Peyer's patch (tissue), 4 donors: ENCODE measurements around the gene EML3. TPM values are rescaled to one million over a fixed set of nuclear protein-coding genes. Genes with fewer than 3 reads are reported as not detected.

Source experiments
- DNase-seq, 3 donors: peaks; one replicate each; pipeline ENCODE4 v3.0.0-alpha.2; 2017 to 2019
- H3K27ac ChIP-seq, 4 donors: fragments of 200-600 bp; sonication (generic); one replicate each; pipeline ENCODE4 v1.5.1; 2016 to 2019
- H3K27me3 ChIP-seq, 2 donors: fragments of 200-600 bp; sonication (generic); one replicate each; pipeline ENCODE4 v1.5.1; 2019
- H3K36me3 ChIP-seq, 3 donors: fragments of 200-600 bp; sonication (generic); one replicate each; pipeline ENCODE4 v1.5.1; 2016 to 2019
- H3K4me1 ChIP-seq, 4 donors: fragments of 200-600 bp; sonication (generic); one replicate each; pipeline ENCODE4 v1.5.1; 2016 to 2019
- H3K4me3 ChIP-seq, 4 donors: fragments of 200-600 bp; sonication (generic); 1 replicate in 3 of 4; 2 replicates in 1 of 4; pipeline ENCODE4 v1.5.1; 2016 to 2019; ENCODE audit warnings: mild to moderate bottlenecking in 1 of 4
- H3K9me3 ChIP-seq, 4 donors: fragments of 200-600 bp; sonication (generic); one replicate each; pipeline ENCODE4 v1.5.1; 2016 to 2019; ENCODE audit warnings: mild to moderate bottlenecking in 1 of 4
- CTCF ChIP-seq, 6 experiments: fragments of 450-650 bp in 4 of 6; fragments of 200-600 bp in 2 of 6; sonication (generic) in 1 of 6; IDR thresholded peaks; one replicate each; pipeline ENCODE4 v1.5.1; 2017 to 2019; ENCODE audit warnings: antibody characterized with exemption in 6 of 6, mild to moderate bottlenecking in 3 of 6, moderate library complexity in 1 of 6
- POLR2A ChIP-seq, 2 donors: fragments of 450-650 bp; IDR thresholded peaks; one replicate each; pipeline ENCODE4 v1.5.1; 2017; ENCODE audit warnings: antibody characterized with exemption in 2 of 2, mild to moderate bottlenecking in 2 of 2, moderate library complexity in 2 of 2
- small RNA-seq, 2 donors: library from RNA; depleted of rRNA; stranded (forward); fragments of <200 nt; gene quantifications; one replicate each; pipeline ENCODE3, GENCODE V24; 2016
- total RNA-seq, 4 donors: library from RNA; depleted of rRNA; stranded (reverse); fragments of >200 nt; gene quantifications; one replicate each; pipeline ENCODE4 v1.1.0, GENCODE V29; 2016

EML3 gene
- total RNA-seq, 4 donors from 2014 or later, result 41.3 to 128 (median 59.8) TPM

GRCh38 chr11:62553080-62553838, 59.3 kb downstream of the EML3 start:
- Histone ChIP-seq H3K4me1 (peaks cover 35 to 88% (median 61%) of the 10 kb centered on the region in 4 donors), H3K27me3 (no peaks in the 10 kb centered on the region), H3K4me3 (peak overlapping the region in 2 of 4 donors; percentile 27 to 32), H3K27ac (peak overlapping the region; percentile 74 to 99 (median 94)), H3K36me3 (no peaks in the 10 kb centered on the region), H3K9me3 (no peaks in the 10 kb centered on the region)
- TF ChIP-seq POLR2A (IDR thresholded peaks at IDR 0.05) (peak; percentile 66 to 83), CTCF (IDR thresholded peaks at IDR 0.05) (no peak)
- DNase-seq, result peak; percentile 53 to 93 (median 91)

- no peaks in the 10 kb centered on the region for H3K9me3 ChIP-seq
- H3K4me3 ChIP-seq, result peak overlapping the region in 2 of 4 donors; percentile 27 to 32
- no peaks in the 10 kb centered on the region for H3K27me3 ChIP-seq
- TF ChIP-seq POLR2A (IDR thresholded peaks at IDR 0.05) (no peak), CTCF (IDR thresholded peaks at IDR 0.05) (no peak)
- DNase-seq, result no peak
- peak overlapping the region; percentile 74 to 99 (median 94) for H3K27ac ChIP-seq
- no peaks in the 10 kb centered on the region for H3K36me3 ChIP-seq
- peaks cover 37 to 94% (median 58%) of the 10 kb centered on the region in 4 donors for H3K4me1 ChIP-seq
Measured at GRCh38 chr11:62552485-62553079, 60.0 kb downstream of the EML3 start.

Small RNA genes lying within 50 kb of the gene (small RNA-seq; reads per million reads assigned to genes)
- gene AP001458.1 (0 reads per million in 2 donors), gene EEF1G (0 reads per million in 2 donors), gene MIR6747 (0 reads per million in 2 donors)

Other genes starting within 250 kb of the EML3 start
- gene SCGB1A1, start 193.7 kb downstream of the EML3 start, total RNA-seq, result not detected
- 1,000 to 10,000 TPM in 1 of 4 donors, 100 to 1,000 TPM in 3; 571 to 1,016 (median 697) TPM for gene AHNAK, start 66.0 kb downstream of the EML3 start, total RNA-seq
- 1,000 to 10,000 TPM in 1 of 4 donors, 100 to 1,000 TPM in 3; 781 to 1,253 (median 958) TPM for gene EEF1G, start 38.9 kb downstream of the EML3 start, total RNA-seq
- 10 to 100 TPM in 3 of 4 donors, 1 to 10 TPM in 1; 5.0 to 29.4 (median 17.5) TPM for gene TUT1, start 21.3 kb downstream of the EML3 start, total RNA-seq
- gene MTA2, start 10.9 kb downstream of the EML3 start, total RNA-seq, result 10 to 100 TPM; 47.9 to 74.7 (median 58.9) TPM
- 1 to 10 TPM in 3 of 4 donors, not detected in 1; 1.9 to 3.9 (median 1.9) TPM for gene ROM1, start 482 bp upstream of the EML3 start, total RNA-seq
- 10 to 100 TPM; 26.6 to 88.3 (median 38.0) TPM for gene B3GAT3, start 9.2 kb upstream of the EML3 start, total RNA-seq
- 100 to 1,000 TPM; 131 to 146 (median 140) TPM for gene GANAB, start 33.8 kb upstream of the EML3 start, total RNA-seq
- 10 to 100 TPM; 14.9 to 21.3 (median 19.5) TPM for gene INTS5, start 40.5 kb upstream of the EML3 start, total RNA-seq
- gene C11orf98, start 52.4 kb upstream of the EML3 start, total RNA-seq, result 10 to 100 TPM; 29.2 to 97.4 (median 41.1) TPM
- gene CSKMT, start 52.5 kb upstream of the EML3 start, total RNA-seq, result 10 to 100 TPM in 1 of 4 donors, 1 to 10 TPM in 2, not detected in 1; 9.1 to 13.5 (median 9.2) TPM
- 10 to 100 TPM; 11.1 to 23.9 (median 12.7) TPM for gene UQCC3, start 58.9 kb upstream of the EML3 start, total RNA-seq
- gene LBHD1, start 59.5 kb upstream of the EML3 start, total RNA-seq, result 10 to 100 TPM in 3 of 4 donors, 1 to 10 TPM in 1; 6.6 to 25.6 (median 11.9) TPM
- 100 to 1,000 TPM in 2 of 4 donors, 10 to 100 TPM in 2; 91.1 to 169 (median 100) TPM for gene UBXN1, start 66.3 kb upstream of the EML3 start, total RNA-seq
- 10 to 100 TPM in 1 of 4 donors, 1 to 10 TPM in 3; 5.4 to 11.6 (median 8.8) TPM for gene LRRN4CL, start 76.8 kb upstream of the EML3 start, total RNA-seq
- 10 to 100 TPM; 51.5 to 71.2 (median 61.3) TPM for gene BSCL2, start 94.6 kb upstream of the EML3 start, total RNA-seq
- gene GNG3, start 94.9 kb upstream of the EML3 start, total RNA-seq, result not detected
- 10 to 100 TPM; 38.7 to 68.8 (median 50.3) TPM for gene HNRNPUL2, start 114.7 kb upstream of the EML3 start, total RNA-seq
- 10 to 100 TPM; 16.5 to 30.5 (median 22.9) TPM for gene TTC9C, start 115.7 kb upstream of the EML3 start, total RNA-seq
- 10 to 100 TPM in 2 of 4 donors, 1 to 10 TPM in 2; 5.0 to 22.0 (median 9.2) TPM for gene ZBTB3, start 141.4 kb upstream of the EML3 start, total RNA-seq
- 10 to 100 TPM; 12.4 to 33.8 (median 23.5) TPM for gene POLR2G, start 148.8 kb upstream of the EML3 start, total RNA-seq
- 10 to 100 TPM; 15.6 to 29.6 (median 17.8) TPM for gene TAF6L, start 158.6 kb upstream of the EML3 start, total RNA-seq
- 100 to 1,000 TPM in 1 of 4 donors, 10 to 100 TPM in 3; 28.9 to 112 (median 83.6) TPM for gene TMEM179B, start 174.6 kb upstream of the EML3 start, total RNA-seq
- gene TMEM223, start 179.2 kb upstream of the EML3 start, total RNA-seq, result 10 to 100 TPM; 13.8 to 34.5 (median 19.8) TPM
- 100 to 1,000 TPM in 2 of 4 donors, 10 to 100 TPM in 2; 45.2 to 120 (median 102) TPM for gene NXF1, start 192.7 kb upstream of the EML3 start, total RNA-seq
- gene STX5, start 219.3 kb upstream of the EML3 start, total RNA-seq, result 10 to 100 TPM; 27.1 to 56.1 (median 38.4) TPM
- not detected for gene TEX54, start 220.1 kb upstream of the EML3 start, total RNA-seq
- 10 to 100 TPM; 17.7 to 78.4 (median 28.6) TPM for gene WDR74, start 226.8 kb upstream of the EML3 start, total RNA-seq